Panc1 (cell line): ENCODE results near the gene LRIG2.

Experiments
- CTCF ChIP-seq: fragments of 450-650 bp; IDR thresholded peaks from 2 replicates; pipeline ENCODE4 v1.5.1; 2017; ENCODE audit warnings: mild to moderate bottlenecking
- SIN3A ChIP-seq: IDR thresholded peaks from 2 replicates; pipeline ENCODE4 v1.6.1; 2012; ENCODE audit warnings: low read depth, mild to moderate bottlenecking, low read length, moderate library complexity, borderline replicate concordance; ENCODE audit not compliant: insufficient read depth
- TCF7L2 ChIP-seq: IDR thresholded peaks from 2 replicates; pipeline ENCODE4 v1.6.1; 2011; ENCODE audit warnings: mild to moderate bottlenecking, low read depth, low read length, inconsistent platforms
- TF ChIP-seq, protein P1 (sequence below), 2 experiments: IDR thresholded peaks; 2 replicates each; pipeline ENCODE4 v1.6.1; 2011 to 2012; ENCODE audit warnings: low read depth in 2 of 2, control low read depth in 1 of 2, low read length in 1 of 2, mild to moderate bottlenecking in 1 of 2, moderate library complexity in 1 of 2; ENCODE audit not compliant: insufficient read depth in 1 of 2

GRCh38 chr1:113166473-113166872 lies 93.5 kb downstream of the LRIG2 start:
- TF ChIP-seq CTCF (no peak), TCF7L2 (no peak), SIN3A (no peak)
- TF ChIP-seq, protein P1, sequence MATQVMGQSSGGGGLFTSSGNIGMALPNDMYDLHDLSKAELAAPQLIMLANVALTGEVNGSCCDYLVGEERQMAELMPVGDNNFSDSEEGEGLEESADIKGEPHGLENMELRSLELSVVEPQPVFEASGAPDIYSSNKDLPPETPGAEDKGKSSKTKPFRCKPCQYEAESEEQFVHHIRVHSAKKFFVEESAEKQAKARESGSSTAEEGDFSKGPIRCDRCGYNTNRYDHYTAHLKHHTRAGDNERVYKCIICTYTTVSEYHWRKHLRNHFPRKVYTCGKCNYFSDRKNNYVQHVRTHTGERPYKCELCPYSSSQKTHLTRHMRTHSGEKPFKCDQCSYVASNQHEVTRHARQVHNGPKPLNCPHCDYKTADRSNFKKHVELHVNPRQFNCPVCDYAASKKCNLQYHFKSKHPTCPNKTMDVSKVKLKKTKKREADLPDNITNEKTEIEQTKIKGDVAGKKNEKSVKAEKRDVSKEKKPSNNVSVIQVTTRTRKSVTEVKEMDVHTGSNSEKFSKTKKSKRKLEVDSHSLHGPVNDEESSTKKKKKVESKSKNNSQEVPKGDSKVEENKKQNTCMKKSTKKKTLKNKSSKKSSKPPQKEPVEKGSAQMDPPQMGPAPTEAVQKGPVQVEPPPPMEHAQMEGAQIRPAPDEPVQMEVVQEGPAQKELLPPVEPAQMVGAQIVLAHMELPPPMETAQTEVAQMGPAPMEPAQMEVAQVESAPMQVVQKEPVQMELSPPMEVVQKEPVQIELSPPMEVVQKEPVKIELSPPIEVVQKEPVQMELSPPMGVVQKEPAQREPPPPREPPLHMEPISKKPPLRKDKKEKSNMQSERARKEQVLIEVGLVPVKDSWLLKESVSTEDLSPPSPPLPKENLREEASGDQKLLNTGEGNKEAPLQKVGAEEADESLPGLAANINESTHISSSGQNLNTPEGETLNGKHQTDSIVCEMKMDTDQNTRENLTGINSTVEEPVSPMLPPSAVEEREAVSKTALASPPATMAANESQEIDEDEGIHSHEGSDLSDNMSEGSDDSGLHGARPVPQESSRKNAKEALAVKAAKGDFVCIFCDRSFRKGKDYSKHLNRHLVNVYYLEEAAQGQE (IDR thresholded peaks at IDR 0.05; ENCODE audit: insufficient read depth in 1 of 2, low read depth in 2 of 2, low read length in 1 of 2) = no peak
